Suprapubic skin (tissue), 3 donors: ENCODE measurements around the gene CISD1.

Experiments used
- CTCF ChIP-seq, 2 donors: fragments of 200-600 bp in 1 of 2; fragments of 450-650 bp in 1 of 2; sonication (generic) in 1 of 2; IDR thresholded peaks; one replicate each; pipeline ENCODE4 v1.5.1; 2016 to 2019; ENCODE audit warnings: antibody characterized with exemption in 2 of 2, mild to moderate bottlenecking in 1 of 2, moderate library complexity in 1 of 2
- EP300 ChIP-seq: sonication (generic); formaldehyde crosslinking; IDR thresholded peaks from one replicate; pipeline ENCODE4 v1.6.1; 2017; ENCODE audit warnings: antibody characterized with exemption

- TF ChIP-seq EP300 (no peak), CTCF (IDR thresholded peaks at IDR 0.05) (no peak)
Measured at GRCh38 chr10:58328233-58328632, 59.3 kb downstream of the CISD1 start.
